DMS79 treated with DMSO at 0.1 percent for 48 hours (cell line): Measurements from ENCODE around the gene AP2B1.
"Not testable (repeated sequence)": the region's sequence is repeated elsewhere in the genome, so short reads cannot be mapped to it uniquely, and the experiment has no call there.

Experiments used
- DNase-seq: peaks from one replicate; lab custom pipeline; 2025; lab: John Stamatoyannopoulos, UW

The AP2B1 gene

DNA sequence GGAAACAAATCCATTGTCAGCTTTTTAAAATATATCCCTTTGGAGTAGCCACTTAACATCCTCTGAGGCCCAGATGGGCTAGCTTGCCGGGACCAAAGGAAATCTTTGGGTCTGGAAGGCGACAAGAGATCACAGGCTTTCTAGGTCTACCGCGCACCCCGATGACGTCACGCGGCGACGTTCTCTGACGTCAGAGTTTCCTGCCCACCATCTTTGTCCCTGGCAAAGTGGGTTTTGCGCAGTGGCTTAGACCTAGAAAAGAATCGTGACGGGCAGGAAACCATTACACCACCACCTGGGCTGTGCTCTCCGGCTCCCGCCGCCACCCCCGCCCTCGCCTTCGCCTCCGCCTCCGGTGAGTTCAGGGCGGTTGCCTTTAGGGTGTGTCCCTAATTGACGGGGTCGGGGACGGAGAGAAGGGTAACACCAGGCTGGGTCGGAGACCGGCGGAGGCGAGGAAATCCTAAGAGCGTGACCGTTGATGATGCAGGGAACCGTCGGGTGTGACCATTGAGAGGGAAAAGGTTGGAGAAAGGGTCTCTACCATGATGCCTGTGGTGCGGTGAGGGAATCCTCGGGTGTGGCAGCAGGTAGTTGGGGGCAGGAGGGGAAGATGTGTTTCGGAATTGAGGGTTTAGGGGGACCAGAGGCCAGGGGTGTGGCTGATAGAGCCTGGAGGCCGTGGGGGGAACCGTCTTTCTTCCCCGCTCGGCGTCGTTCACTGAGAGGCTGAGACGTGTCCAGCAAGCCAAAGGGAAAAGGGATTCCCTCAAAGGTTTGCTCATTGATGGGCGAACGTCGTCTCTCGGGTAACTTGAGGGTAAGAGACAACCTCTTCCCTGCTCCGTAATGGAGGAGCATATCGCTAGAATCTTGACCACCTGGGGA lies at the start of gene AP2B1:
AP2B1 (plus strand) TSS at position 249 of the 888 bp plus-strand sequence. CDS start 6,709 bp downstream, outside the sequence.
- peak; percentile 95 for DNase-seq

DNA sequence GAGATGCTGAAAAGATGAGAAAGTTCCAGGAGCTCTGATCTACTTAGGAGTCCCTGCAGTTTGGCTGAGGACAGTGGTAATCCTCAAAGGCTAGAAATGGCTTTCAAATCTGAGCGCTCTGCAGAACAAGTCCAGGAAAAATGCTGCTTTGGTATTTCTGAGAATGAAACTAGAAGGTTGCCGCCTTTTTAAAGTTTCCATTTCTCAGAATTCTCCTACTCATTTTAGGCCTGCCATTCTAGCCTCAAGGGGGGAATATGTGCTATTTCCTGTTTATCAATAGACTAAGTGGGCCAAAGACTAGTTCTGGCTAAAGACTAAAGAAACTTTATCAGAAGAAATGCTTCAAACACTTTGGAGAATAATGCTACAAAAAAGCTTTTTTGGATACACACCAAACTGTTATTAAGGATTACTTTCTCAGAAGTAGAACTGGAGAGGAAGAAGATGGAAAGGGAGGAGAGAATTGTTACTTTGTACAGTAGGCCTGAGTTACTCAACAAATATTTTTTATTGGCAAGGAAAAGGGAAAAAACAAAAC lies 49.5 kb upstream of the AP2B1 start, which contains the start of gene SLFN12L:
SLFN12L (minus strand) TSS at position 78 of the 541 bp plus-strand sequence. CDS start 15,314 bp downstream, outside the sequence.
- no peak for DNase-seq

- no peak for DNase-seq
These were observed 47.5 kb upstream of the AP2B1 start for GRCh38 chr17:35539659-35540026.

DNA sequence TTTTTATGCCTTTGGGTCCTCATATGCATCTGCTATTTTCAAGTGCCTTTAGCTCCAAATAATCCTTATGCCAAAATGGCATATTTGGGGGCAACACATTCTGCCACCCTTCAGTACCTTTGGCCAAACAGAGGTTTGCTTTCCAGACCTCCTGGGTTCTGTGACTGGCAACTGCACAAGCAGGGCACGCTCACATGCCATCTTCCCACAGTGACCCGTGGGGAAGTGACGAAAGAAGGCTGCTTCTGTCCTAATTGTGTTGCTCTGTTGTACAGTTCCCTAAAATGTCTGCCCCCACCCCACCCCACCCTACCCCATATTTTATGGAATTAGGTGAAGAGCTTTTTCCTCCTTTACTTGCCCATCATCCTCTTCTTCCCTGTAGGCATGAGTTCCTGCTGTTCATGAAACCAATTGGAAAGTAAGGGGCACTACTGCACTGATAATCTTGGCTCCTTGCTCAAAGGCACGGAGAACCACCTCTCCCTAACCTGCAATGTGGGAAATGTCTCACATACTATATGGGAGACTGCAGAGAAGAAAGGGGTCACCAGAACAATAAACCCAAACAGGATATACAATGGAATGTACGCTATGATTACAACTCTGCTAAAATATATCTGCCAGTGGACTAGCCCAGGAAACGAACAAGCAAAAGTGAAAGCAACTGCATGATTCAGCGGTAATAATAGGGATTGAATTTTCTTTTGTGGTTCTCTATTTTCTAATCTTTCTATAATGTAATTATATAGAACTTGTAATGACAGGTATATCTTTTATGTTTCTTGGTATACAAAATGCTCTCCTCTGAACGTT lies 46.3 kb upstream of the AP2B1 start:
- no peak for DNase-seq

- DNase-seq = no peak
These were observed 45.7 kb upstream of the AP2B1 start for GRCh38 chr17:35541434-35541833.

DNA sequence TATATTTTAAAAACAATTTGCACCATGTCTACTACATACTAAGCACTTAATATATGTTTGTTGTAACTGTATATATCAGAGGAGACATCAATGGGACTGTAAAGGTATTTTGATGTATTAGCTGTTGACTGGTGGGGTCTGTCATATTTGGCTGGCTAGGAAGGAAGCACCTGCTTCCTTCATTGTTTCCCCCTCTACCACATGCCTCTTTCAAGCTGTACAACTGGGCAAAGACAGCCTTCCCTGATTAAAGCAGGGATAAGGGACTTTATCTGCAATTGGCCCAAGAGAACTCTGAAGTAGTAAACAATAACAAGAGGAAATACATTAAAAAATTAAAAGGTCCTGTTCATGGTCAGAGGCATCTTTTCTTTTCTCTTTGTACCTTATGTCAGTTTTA lies 44.1 kb upstream of the AP2B1 start:
- no peak for DNase-seq

DNA sequence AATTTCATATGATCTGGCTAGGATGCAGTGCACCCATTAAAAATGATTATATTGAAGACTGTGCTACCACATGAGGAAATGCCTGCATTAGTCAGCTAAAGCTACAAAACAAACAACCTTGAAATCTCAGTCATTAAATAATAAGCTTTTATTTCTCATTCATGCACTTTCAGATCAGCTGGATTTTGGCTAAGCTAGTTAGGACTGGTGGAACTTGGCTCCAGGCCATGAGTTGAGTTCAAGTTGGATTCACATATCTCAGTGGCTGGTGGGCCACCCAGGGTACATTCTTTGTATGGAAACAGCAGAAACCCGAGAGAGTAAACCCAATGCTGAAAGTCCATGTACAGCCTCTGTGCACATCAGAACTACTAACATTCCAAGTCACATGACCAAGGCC lies 43.3 kb upstream of the AP2B1 start:
- no peak for DNase-seq

DNA sequence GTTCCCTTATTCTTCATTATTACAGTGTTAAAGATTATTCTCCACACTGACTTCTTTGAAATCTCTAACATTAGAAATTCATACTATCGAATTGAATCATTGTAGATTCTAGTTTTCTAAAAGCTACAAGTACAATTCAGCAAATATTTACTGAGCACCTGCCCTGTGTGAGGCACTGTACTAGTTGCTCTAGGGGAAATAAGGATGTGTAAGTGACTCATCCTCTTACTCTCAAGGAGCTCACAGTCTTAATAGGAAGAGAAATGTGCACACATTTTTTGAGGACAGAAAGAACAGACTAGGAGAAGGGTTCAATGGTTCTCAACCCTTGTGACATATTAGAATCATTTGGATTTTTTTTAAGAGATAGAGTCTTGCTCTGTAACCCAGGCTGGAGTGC lies 42.0 kb upstream of the AP2B1 start:
- no peak for DNase-seq

DNA sequence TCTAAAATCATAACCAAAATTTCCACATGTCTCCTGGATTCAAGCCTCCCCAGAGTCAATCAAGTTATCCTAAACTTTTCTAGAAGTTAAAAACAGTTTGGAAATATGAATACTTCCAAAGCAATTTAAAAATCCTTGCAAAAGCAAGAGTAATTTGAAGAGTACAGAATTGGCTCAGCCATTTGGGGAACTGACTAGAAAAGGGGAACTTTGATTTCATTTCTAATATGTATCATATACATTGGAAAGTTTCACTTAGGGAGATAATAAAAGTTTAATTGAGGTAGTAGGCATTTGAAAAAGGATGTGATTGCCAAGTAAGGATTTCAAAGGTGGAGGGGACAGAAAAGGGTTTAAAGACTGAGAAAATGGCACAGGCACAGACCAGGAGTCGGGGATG lies 40.6 kb upstream of the AP2B1 start:
- no peak for DNase-seq

- DNase-seq = no peak
These were observed 38.8 kb upstream of the AP2B1 start for GRCh38 chr17:35548208-35548810.

DNA sequence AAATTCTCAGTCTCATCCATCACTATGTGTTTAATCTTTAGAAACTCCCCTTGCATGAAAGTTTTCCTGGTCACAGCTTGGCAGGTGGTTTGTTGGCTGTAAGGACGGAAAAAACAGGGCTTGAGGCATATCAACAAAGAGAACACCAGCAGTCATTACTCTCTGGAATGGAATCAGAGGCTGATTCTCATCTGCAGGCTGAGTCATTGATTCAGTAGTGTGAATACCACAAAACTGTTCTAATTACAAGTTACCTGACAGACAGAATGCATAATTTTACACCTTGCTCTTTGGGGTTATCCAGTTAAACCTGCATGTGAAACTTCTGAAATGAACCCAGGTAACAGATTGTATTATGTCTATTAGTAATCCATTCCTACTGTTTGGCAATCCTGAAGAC lies 38.1 kb upstream of the AP2B1 start:
- DNase-seq = no peak

- no peak for DNase-seq
These were observed 33.8 kb upstream of the AP2B1 start for GRCh38 chr17:35553310-35553709.

DNA sequence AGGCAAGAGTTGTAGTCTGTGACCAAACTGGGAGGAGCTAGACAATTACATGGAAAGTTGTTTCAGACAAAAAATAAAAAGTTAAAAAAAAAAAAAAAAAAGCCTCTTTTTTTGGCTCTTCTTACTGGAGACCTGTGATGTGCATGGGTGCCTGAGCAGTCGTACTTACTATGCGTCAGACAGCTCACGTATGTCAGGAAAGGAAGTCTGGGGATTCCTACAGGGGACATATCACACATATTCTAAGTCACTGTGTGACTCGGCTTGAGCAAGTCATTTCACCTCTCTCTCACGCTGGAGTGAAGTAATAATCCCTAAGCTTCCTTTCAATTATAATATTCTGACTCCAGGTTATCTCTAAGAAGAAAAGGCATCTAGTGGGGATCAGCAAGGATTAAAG lies 32.5 kb upstream of the AP2B1 start:
- DNase-seq = no peak

GRCh38 chr17:35555691-35556090 lies 31.4 kb upstream of the AP2B1 start:
- no peak for DNase-seq

- DNase-seq = no peak
These were observed 29.8 kb upstream of the AP2B1 start for GRCh38 chr17:35557353-35557752.

DNA sequence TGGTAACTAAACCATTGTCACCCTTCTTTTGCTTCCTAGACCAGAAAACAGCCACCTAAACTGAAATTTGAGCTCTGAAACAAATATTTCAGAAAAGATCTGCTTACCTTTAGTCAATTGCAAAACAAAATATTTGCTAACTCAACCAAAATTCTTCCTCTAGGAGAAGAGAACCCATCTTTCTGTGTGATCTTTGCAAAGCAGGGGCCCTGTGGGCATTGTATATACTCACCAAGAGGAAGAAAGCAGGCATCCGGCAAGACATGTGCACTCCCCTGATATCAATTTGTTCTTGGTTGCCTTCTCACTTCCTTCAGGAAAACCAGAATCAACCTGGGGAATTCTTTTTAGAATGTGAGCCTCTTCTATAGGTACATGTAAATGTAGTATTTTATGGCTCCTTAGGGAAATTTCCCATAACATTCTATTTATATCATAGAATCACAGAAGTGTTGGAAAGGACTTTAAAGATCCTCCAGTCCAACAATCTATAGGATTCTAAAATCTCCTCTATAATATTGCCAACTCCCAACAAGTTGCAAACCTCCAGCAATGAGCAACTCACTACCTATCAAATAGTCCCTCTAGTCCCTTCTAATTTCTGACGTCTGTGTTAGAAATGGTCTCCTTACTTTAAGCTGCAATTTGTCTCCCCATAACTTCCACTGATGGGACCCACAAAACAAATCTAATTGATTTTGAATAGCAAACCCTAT lies 27.5 kb upstream of the AP2B1 start:
- DNase-seq = no peak

DNA sequence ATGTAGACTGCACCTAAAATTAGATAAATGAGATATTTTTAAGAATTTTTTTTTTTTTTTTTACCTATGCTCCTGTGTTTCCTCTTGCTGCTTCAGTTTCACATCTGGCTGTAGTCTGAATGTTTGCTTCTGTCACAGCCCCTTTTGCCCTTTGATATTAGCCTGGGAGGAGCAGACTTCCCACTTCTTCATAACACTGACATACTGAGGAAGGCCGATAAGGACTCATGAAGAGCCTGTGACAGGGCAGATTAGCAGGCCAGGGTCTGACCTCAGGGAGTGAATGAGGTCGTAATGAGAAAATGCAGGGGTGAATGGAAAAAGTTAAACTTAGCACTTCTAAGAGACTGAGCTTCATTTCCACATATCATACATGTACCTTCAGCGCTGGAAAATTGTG lies 26.4 kb upstream of the AP2B1 start, which contains the start of gene SLFN14:
SLFN14 (minus strand) TSS at position 117 of the 400 bp plus-strand sequence. CDS start 2,757 bp downstream, outside the sequence.
- DNase-seq = no peak

DNA sequence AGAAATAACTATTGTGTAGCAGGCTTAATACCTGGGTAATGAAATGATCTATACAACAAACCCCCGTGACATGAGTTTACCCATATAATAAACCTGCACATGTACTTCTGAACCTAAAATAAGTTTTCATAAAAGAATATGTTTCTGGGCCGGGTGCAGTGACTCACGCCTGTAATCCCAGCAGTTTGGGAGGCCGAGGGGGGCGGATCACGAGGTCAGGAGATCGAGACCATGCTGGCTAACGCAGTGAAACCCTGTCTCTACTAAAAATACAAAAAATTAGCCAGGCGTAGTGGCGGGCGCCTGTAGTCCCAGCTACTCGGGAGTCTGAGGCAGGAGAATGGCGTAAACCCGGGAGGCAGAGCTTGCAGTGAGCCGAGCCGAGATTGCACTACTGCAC lies 23.9 kb upstream of the AP2B1 start:
- not testable (repeated sequence) for DNase-seq

- no peak for DNase-seq
These were observed 20.2 kb upstream of the AP2B1 start for GRCh38 chr17:35566968-35567367.

GRCh38 chr17:35568561-35568960 lies 18.6 kb upstream of the AP2B1 start:
- DNase-seq = no peak

GRCh38 chr17:35569405-35569804 lies 17.7 kb upstream of the AP2B1 start:
- DNase-seq = no peak
